Measurements from ENCODE around the gene FITM1.

- TF ChIP-seq CTCF (IDR thresholded peaks at IDR 0.05) (no peak), POLR2AphosphoS5 (IDR thresholded peaks at IDR 0.05; ENCODE audit: low read depth, low read length) (peak; percentile 70), REST (IDR thresholded peaks at IDR 0.05; ENCODE audit: insufficient read depth in 1 of 2, low read depth in 2 of 2, low read length in 1 of 2) (0 out of 4 replicates have a peak, but pooled peaks of 1 of the 2 experiments have one; percentile 19), SIN3A (IDR thresholded peaks at IDR 0.05; ENCODE audit: borderline replicate concordance, insufficient read depth, low read depth, low read length) (peak; percentile 34; the same call in 1 of the 2 replicates), TCF7L2 (IDR thresholded peaks at IDR 0.05; ENCODE audit: low read depth, low read length) (no peak)
Observed at GRCh38 chr14:24141097-24141880, 10.8 kb downstream of the FITM1 start, which contains the start of gene EMC9.

Measured in Panc1 (cell line).